Measurements from ENCODE around the gene KRT9. TPM values are rescaled to one million over a fixed set of nuclear protein-coding genes. Genes with fewer than 3 reads are reported as not detected.
A peak's percentile ranks its signal among the peaks of the same experiment; 100 is the strongest.
"Not testable (repeated sequence)": the region's sequence is repeated elsewhere in the genome, so short reads cannot be mapped to it uniquely, and the experiment has no call there.

KRT9 gene
- polyA plus RNA-seq, 2 donors: 0.12 to 0.24 TPM

- peak overlapping the region in 1 of 2 donors; percentile 20 for H3K4me3 ChIP-seq (ENCODE audit: low read depth in 1 of 2, low read length in 2 of 2)
- no peaks in the 10 kb centered on the region for H3K27me3 ChIP-seq (ENCODE audit: control insufficient read depth in 1 of 2, insufficient read depth in 2 of 2, low read length in 2 of 2)
- peak overlapping the region; percentile 43 to 85 for H3K27ac ChIP-seq (ENCODE audit: low read depth in 2 of 2, low read length in 1 of 2)
- WGBS, 2 donors: 28 to 32% methylated on average over 18 of the region's 18 CpGs
- peaks cover 0 to 16% of the 10 kb centered on the region in 2 donors for H3K4me1 ChIP-seq (ENCODE audit: control insufficient read depth in 2 of 2, insufficient read depth in 2 of 2, low read length in 1 of 2)
- no peaks in the 10 kb centered on the region for H3K36me3 ChIP-seq (ENCODE audit: control insufficient read depth in 2 of 2, insufficient read depth in 2 of 2, low read length in 1 of 2)
- no peaks in the 10 kb centered on the region for H3K9me3 ChIP-seq (ENCODE audit: control insufficient read depth in 2 of 2, insufficient read depth in 1 of 2, low read depth in 1 of 2, low read length in 1 of 2)
These were observed 7.8 kb upstream of the KRT9 start for GRCh38 chr17:41579484-41580243.

- H3K27ac ChIP-seq (ENCODE audit: low read depth in 2 of 2, low read length in 1 of 2): peak overlapping the region; percentile 5 to 70
- H3K9me3 ChIP-seq (ENCODE audit: control insufficient read depth in 2 of 2, insufficient read depth in 1 of 2, low read depth in 1 of 2, low read length in 1 of 2): no peaks in the 10 kb centered on the region
- no peak overlapping the region for H3K4me3 ChIP-seq (ENCODE audit: low read depth in 1 of 2, low read length in 2 of 2)
- no peaks in the 10 kb centered on the region for H3K36me3 ChIP-seq (ENCODE audit: control insufficient read depth in 2 of 2, insufficient read depth in 2 of 2, low read length in 1 of 2)
- H3K4me1 ChIP-seq (ENCODE audit: control insufficient read depth in 2 of 2, insufficient read depth in 2 of 2, low read length in 1 of 2): peaks cover 0 to 16% of the 10 kb centered on the region in 2 donors
- no peaks in the 10 kb centered on the region for H3K27me3 ChIP-seq (ENCODE audit: control insufficient read depth in 1 of 2, insufficient read depth in 2 of 2, low read length in 2 of 2)
- WGBS, 2 donors: 60 to 64% methylated on average over 5 of the region's 5 CpGs
These were observed 7.1 kb upstream of the KRT9 start for GRCh38 chr17:41578971-41579370.

GRCh38 chr17:41578538-41578937 is 6.7 kb upstream of the KRT9 start:
- 70 to 93% methylated on average over 1 of the region's 1 CpG for WGBS, 2 donors
- H3K27ac ChIP-seq (ENCODE audit: low read depth in 2 of 2, low read length in 1 of 2): no peak overlapping the region
- peaks cover 0 to 16% of the 10 kb centered on the region in 2 donors for H3K4me1 ChIP-seq (ENCODE audit: control insufficient read depth in 2 of 2, insufficient read depth in 2 of 2, low read length in 1 of 2)
- H3K27me3 ChIP-seq (ENCODE audit: control insufficient read depth in 1 of 2, insufficient read depth in 2 of 2, low read length in 2 of 2): no peaks in the 10 kb centered on the region
- no peaks in the 10 kb centered on the region for H3K36me3 ChIP-seq (ENCODE audit: control insufficient read depth in 2 of 2, insufficient read depth in 2 of 2, low read length in 1 of 2)
- no peaks in the 10 kb centered on the region for H3K9me3 ChIP-seq (ENCODE audit: control insufficient read depth in 2 of 2, insufficient read depth in 1 of 2, low read depth in 1 of 2, low read length in 1 of 2)
- no peak overlapping the region for H3K4me3 ChIP-seq (ENCODE audit: low read depth in 1 of 2, low read length in 2 of 2)

GRCh38 chr17:41576740-41577139 is 4.9 kb upstream of the KRT9 start:
- not testable (repeated sequence) for H3K27me3 ChIP-seq (ENCODE audit: control insufficient read depth in 1 of 2, insufficient read depth in 2 of 2, low read length in 2 of 2); H3K9me3 ChIP-seq (ENCODE audit: control insufficient read depth in 2 of 2, insufficient read depth in 1 of 2, low read depth in 1 of 2, low read length in 1 of 2); H3K36me3 ChIP-seq (ENCODE audit: control insufficient read depth in 2 of 2, insufficient read depth in 2 of 2, low read length in 1 of 2); H3K27ac ChIP-seq (ENCODE audit: low read depth in 2 of 2, low read length in 1 of 2)
- H3K4me3 ChIP-seq (ENCODE audit: low read depth in 1 of 2, low read length in 2 of 2): peak overlapping the region in 1 of 2 donors; percentile 7
- 49 to 71% methylated on average over 2 to 4 of the region's 4 CpGs for WGBS, 2 donors
- peaks cover 0 to 16% of the 10 kb centered on the region in 2 donors for H3K4me1 ChIP-seq (ENCODE audit: control insufficient read depth in 2 of 2, insufficient read depth in 2 of 2, low read length in 1 of 2)

DNA sequence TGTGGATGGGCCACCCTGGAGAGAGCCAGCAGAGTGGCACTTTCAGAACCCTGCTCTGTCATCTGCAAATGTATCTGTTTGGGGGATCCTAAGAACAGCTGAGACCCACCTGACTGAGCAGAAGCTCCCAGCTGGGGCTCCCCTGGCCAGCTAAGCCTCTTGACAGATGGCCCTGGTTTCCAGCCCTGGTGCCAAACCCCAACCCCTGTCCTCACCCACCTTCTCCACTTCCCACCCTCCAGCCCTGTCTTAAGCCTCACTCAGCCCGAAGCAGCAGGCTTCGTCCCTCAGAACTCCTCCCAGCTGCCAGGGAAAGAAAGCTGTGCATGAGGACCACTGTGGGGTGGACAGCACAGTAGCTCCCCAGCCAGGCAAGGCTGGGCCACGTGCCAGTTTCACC is 3.5 kb upstream of the KRT9 start:
- peaks cover 0 to 14% of the 10 kb centered on the region in 2 donors for H3K4me1 ChIP-seq (ENCODE audit: control insufficient read depth in 2 of 2, insufficient read depth in 2 of 2, low read length in 1 of 2)
- H3K9me3 ChIP-seq (ENCODE audit: control insufficient read depth in 2 of 2, insufficient read depth in 1 of 2, low read depth in 1 of 2, low read length in 1 of 2): no peaks in the 10 kb centered on the region
- WGBS, 2 donors: 59 to 76% methylated on average over 3 of the region's 3 CpGs
- no peaks in the 10 kb centered on the region for H3K27me3 ChIP-seq (ENCODE audit: control insufficient read depth in 1 of 2, insufficient read depth in 2 of 2, low read length in 2 of 2)
- H3K4me3 ChIP-seq (ENCODE audit: low read depth in 1 of 2, low read length in 2 of 2): no peak overlapping the region
- H3K27ac ChIP-seq (ENCODE audit: low read depth in 2 of 2, low read length in 1 of 2): no peak overlapping the region
- H3K36me3 ChIP-seq (ENCODE audit: control insufficient read depth in 2 of 2, insufficient read depth in 2 of 2, low read length in 1 of 2): no peaks in the 10 kb centered on the region

GRCh38 chr17:41567317-41567716 is 4.5 kb downstream of the KRT9 start:
- WGBS, 2 donors: 75 to 83% methylated on average over 6 of the region's 6 CpGs
- no peaks in the 10 kb centered on the region for H3K36me3 ChIP-seq (ENCODE audit: control insufficient read depth in 2 of 2, insufficient read depth in 2 of 2, low read length in 1 of 2)
- no peak overlapping the region for H3K4me3 ChIP-seq (ENCODE audit: low read depth in 1 of 2, low read length in 2 of 2)
- no peaks in the 10 kb centered on the region for H3K4me1 ChIP-seq (ENCODE audit: control insufficient read depth in 2 of 2, insufficient read depth in 2 of 2, low read length in 1 of 2)
- no peaks in the 10 kb centered on the region for H3K9me3 ChIP-seq (ENCODE audit: control insufficient read depth in 2 of 2, insufficient read depth in 1 of 2, low read depth in 1 of 2, low read length in 1 of 2)
- H3K27ac ChIP-seq (ENCODE audit: low read depth in 2 of 2, low read length in 1 of 2): no peak overlapping the region
- H3K27me3 ChIP-seq (ENCODE audit: control insufficient read depth in 1 of 2, insufficient read depth in 2 of 2, low read length in 2 of 2): no peaks in the 10 kb centered on the region

GRCh38 chr17:41565338-41565737 is 6.5 kb downstream of the KRT9 start:
- Histone ChIP-seq H3K27me3 (ENCODE audit: control insufficient read depth in 1 of 2, insufficient read depth in 2 of 2, low read length in 2 of 2) (no peaks in the 10 kb centered on the region), H3K36me3 (ENCODE audit: control insufficient read depth in 2 of 2, insufficient read depth in 2 of 2, low read length in 1 of 2) (no peaks in the 10 kb centered on the region), H3K27ac (ENCODE audit: low read depth in 2 of 2, low read length in 1 of 2) (no peak overlapping the region), H3K4me3 (ENCODE audit: low read depth in 1 of 2, low read length in 2 of 2) (no peak overlapping the region), H3K9me3 (ENCODE audit: control insufficient read depth in 2 of 2, insufficient read depth in 1 of 2, low read depth in 1 of 2, low read length in 1 of 2) (no peaks in the 10 kb centered on the region), H3K4me1 (ENCODE audit: control insufficient read depth in 2 of 2, insufficient read depth in 2 of 2, low read length in 1 of 2) (no peaks in the 10 kb centered on the region)

- WGBS, 2 donors: 44 to 45% methylated on average over 3 of the region's 3 CpGs
- Histone ChIP-seq H3K9me3 (ENCODE audit: control insufficient read depth in 2 of 2, insufficient read depth in 1 of 2, low read depth in 1 of 2, low read length in 1 of 2) (no peaks in the 10 kb centered on the region), H3K27me3 (ENCODE audit: control insufficient read depth in 1 of 2, insufficient read depth in 2 of 2, low read length in 2 of 2) (no peaks in the 10 kb centered on the region)
These were observed 8.2 kb downstream of the KRT9 start for GRCh38 chr17:41563607-41564170.

DNA sequence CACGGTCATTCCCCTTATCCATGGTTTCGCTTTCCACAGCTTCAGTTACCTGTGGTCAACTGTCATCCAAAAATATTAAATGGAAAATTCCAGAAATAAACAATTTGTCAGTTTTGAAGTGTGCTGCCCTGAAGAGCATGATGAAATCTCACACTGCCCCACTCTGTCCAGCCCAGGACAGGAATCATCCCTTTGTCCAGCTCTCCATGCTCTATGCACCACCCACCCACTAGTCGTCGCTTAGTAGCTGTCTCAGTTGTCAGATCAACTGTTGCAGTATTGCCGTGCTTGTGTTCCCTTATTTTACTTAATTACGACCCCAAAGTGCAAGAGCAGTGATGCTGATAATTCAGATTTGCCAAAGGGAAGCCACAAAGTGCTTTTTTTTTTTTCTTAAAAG is 10.3 kb downstream of the KRT9 start:
- no peaks in the 10 kb centered on the region for H3K36me3 ChIP-seq (ENCODE audit: control insufficient read depth in 2 of 2, insufficient read depth in 2 of 2, low read length in 1 of 2)
- no peaks in the 10 kb centered on the region for H3K4me1 ChIP-seq (ENCODE audit: control insufficient read depth in 2 of 2, insufficient read depth in 2 of 2, low read length in 1 of 2)
- H3K9me3 ChIP-seq (ENCODE audit: control insufficient read depth in 2 of 2, insufficient read depth in 1 of 2, low read depth in 1 of 2, low read length in 1 of 2): no peaks in the 10 kb centered on the region
- no peak overlapping the region for H3K4me3 ChIP-seq (ENCODE audit: low read depth in 1 of 2, low read length in 2 of 2)
- 78 to 84% methylated on average over 6 of the region's 6 CpGs for WGBS, 2 donors
- H3K27me3 ChIP-seq (ENCODE audit: control insufficient read depth in 1 of 2, insufficient read depth in 2 of 2, low read length in 2 of 2): no peaks in the 10 kb centered on the region
- H3K27ac ChIP-seq (ENCODE audit: low read depth in 2 of 2, low read length in 1 of 2): no peak overlapping the region

More at GRCh38 chr17:41563607-41564170, 8.2 kb downstream of the KRT9 start:
- Histone ChIP-seq H3K4me3 (ENCODE audit: low read depth in 1 of 2, low read length in 2 of 2) (no peak overlapping the region), H3K4me1 (ENCODE audit: control insufficient read depth in 2 of 2, insufficient read depth in 2 of 2, low read length in 1 of 2) (no peaks in the 10 kb centered on the region), H3K36me3 (ENCODE audit: control insufficient read depth in 2 of 2, insufficient read depth in 2 of 2, low read length in 1 of 2) (no peaks in the 10 kb centered on the region), H3K27ac (ENCODE audit: low read depth in 2 of 2, low read length in 1 of 2) (no peak overlapping the region)

- Histone ChIP-seq H3K27ac (ENCODE audit: low read depth in 2 of 2, low read length in 1 of 2) (no peak overlapping the region), H3K9me3 (ENCODE audit: control insufficient read depth in 2 of 2, insufficient read depth in 1 of 2, low read depth in 1 of 2, low read length in 1 of 2) (no peaks in the 10 kb centered on the region), H3K27me3 (ENCODE audit: control insufficient read depth in 1 of 2, insufficient read depth in 2 of 2, low read length in 2 of 2) (no peaks in the 10 kb centered on the region), H3K36me3 (ENCODE audit: control insufficient read depth in 2 of 2, insufficient read depth in 2 of 2, low read length in 1 of 2) (no peaks in the 10 kb centered on the region), H3K4me1 (ENCODE audit: control insufficient read depth in 2 of 2, insufficient read depth in 2 of 2, low read length in 1 of 2) (no peaks in the 10 kb centered on the region), H3K4me3 (ENCODE audit: low read depth in 1 of 2, low read length in 2 of 2) (no peak overlapping the region)
- WGBS, 2 donors: 87 to 94% methylated on average over 2 of the region's 2 CpGs
These were observed 12.3 kb downstream of the KRT9 start for GRCh38 chr17:41559548-41559947.
